ENCODE measurements around the gene MYO18B. TPM values are rescaled to one million over a fixed set of nuclear protein-coding genes. Genes with fewer than 3 reads are reported as not detected.

MYO18B gene
- polyA plus RNA-seq, 1 donor (not counting 4 experiments of a cell fraction or from before 2014, with no cell fraction given), result not detected

DNA sequence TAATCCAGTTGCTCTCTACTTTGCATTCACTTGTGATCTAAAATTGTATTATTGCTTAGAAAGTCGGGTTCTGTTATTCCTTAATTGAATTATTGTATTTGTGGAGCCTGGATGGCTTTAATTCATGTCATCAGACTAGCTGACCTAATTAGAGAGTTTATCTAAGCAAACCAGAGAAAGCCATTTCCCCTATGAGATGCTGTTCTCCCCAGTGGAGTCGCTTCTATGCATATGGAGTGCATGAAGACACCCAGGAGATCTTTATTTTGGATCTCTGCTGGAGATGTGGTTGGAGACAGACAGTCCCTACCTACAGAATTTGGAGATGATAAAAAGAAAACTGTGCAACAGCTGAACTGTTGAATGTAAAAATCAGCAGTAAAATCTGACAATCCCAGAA, 45.2 kb upstream of the MYO18B start:
- Histone ChIP-seq H3K9ac (ENCODE audit: control insufficient read depth, extremely low read depth, insufficient read depth, low read length) (no peak overlapping the region), H2AFZ (ENCODE audit: control insufficient read depth, low read length) (no peak overlapping the region), H3K79me2 (ENCODE audit: control insufficient read depth, insufficient read depth, low read length) (no peaks in the 10 kb centered on the region), H3K27me3 (ENCODE audit: control insufficient read depth, extremely low read depth, insufficient read depth, low read length) (no peaks in the 10 kb centered on the region), H3K9me3 (ENCODE audit: control insufficient read depth, low read depth, low read length) (no peaks in the 10 kb centered on the region), H3K4me3 (ENCODE audit: control insufficient read depth in 2 of 3, extremely low read depth in 1 of 3, insufficient read depth in 2 of 3, low read depth in 1 of 3, low read length in 3 of 3) (no peak overlapping the region), H3K36me3 (ENCODE audit: control insufficient read depth in 2 of 2, extremely low read depth in 1 of 2, insufficient read depth in 2 of 2, low read length in 2 of 2) (peaks cover 0 to 3% of the 10 kb centered on the region in 2 experiments), H3K9me1 (ENCODE audit: control insufficient read depth, extremely low read depth, insufficient read depth, low read length) (no peaks in the 10 kb centered on the region), H3K27ac (ENCODE audit: control insufficient read depth, insufficient read depth, low read length) (no peak overlapping the region), H4K20me1 (ENCODE audit: control insufficient read depth, extremely low read depth, insufficient read depth, low read length) (no peaks in the 10 kb centered on the region), H3K4me2 (ENCODE audit: control insufficient read depth, extremely low read depth, insufficient read depth, low read depth, low read length) (no peak overlapping the region), H3K4me1 (ENCODE audit: control insufficient read depth, extremely low read depth, insufficient read depth, low read length) (no peaks in the 10 kb centered on the region)
- dilution Hi-C loops (cut with MboI; ENCODE audit: extremely low pct_ligation_motif_present, low sequenced_read_pairs), result no loop called here
- no peak for DNase-seq (ENCODE audit: low read depth, low spot score)
- FAIRE-seq, result no peak
- TF ChIP-seq EZH2 (IDR thresholded peaks at IDR 0.05; ENCODE audit: low read length), result no peak
- TF ChIP-seq, protein P1, sequence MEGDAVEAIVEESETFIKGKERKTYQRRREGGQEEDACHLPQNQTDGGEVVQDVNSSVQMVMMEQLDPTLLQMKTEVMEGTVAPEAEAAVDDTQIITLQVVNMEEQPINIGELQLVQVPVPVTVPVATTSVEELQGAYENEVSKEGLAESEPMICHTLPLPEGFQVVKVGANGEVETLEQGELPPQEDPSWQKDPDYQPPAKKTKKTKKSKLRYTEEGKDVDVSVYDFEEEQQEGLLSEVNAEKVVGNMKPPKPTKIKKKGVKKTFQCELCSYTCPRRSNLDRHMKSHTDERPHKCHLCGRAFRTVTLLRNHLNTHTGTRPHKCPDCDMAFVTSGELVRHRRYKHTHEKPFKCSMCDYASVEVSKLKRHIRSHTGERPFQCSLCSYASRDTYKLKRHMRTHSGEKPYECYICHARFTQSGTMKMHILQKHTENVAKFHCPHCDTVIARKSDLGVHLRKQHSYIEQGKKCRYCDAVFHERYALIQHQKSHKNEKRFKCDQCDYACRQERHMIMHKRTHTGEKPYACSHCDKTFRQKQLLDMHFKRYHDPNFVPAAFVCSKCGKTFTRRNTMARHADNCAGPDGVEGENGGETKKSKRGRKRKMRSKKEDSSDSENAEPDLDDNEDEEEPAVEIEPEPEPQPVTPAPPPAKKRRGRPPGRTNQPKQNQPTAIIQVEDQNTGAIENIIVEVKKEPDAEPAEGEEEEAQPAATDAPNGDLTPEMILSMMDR (optimal IDR thresholded peaks at IDR 0.05 in 1 of 3, IDR thresholded peaks at IDR 0.05 in 1 of 3, conservative IDR thresholded peaks at IDR 0.05 in 1 of 3; ENCODE audit: extremely low read depth in 1 of 3, insufficient read depth in 2 of 3, low read length in 3 of 3), result no peak

DNA sequence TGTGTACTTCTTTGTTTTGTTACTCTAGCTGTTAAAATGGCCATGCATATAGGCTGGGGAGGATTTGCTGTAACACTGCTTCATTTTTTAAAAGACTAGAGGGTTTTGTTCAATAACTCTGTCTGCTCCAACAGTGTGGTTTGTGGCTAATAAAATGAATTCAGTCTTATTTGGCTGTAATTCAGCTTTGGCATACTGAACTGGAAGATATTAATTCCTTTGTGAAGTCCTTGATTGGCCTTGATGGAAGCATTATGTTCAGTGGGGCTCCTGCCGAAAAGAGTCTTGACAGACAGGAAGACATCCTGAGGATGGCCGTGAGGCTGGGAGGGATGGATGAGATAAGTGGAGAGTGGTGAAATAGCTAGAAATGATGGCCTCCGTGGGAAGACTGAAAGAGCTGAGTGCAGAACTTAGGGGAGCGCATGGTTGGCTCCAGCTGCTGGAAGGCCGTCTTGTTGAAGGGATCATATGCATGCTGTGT, 44.8 kb upstream of the MYO18B start:
- no peaks in the 10 kb centered on the region for H3K79me2 ChIP-seq (ENCODE audit: control insufficient read depth, insufficient read depth, low read length)
- no peaks in the 10 kb centered on the region for H3K9me1 ChIP-seq (ENCODE audit: control insufficient read depth, extremely low read depth, insufficient read depth, low read length)
- FAIRE-seq (no peak), DNase-seq (ENCODE audit: low read depth, low spot score) (no peak)
- H3K27ac ChIP-seq (ENCODE audit: control insufficient read depth, insufficient read depth, low read length), result no peak overlapping the region
- TF ChIP-seq, protein P1 (optimal IDR thresholded peaks at IDR 0.05 in 1 of 3, IDR thresholded peaks at IDR 0.05 in 1 of 3, conservative IDR thresholded peaks at IDR 0.05 in 1 of 3; ENCODE audit: extremely low read depth in 1 of 3, insufficient read depth in 2 of 3, low read length in 3 of 3), result no peak
- no peak for TF ChIP-seq EZH2 (IDR thresholded peaks at IDR 0.05; ENCODE audit: low read length)
- H4K20me1 ChIP-seq (ENCODE audit: control insufficient read depth, extremely low read depth, insufficient read depth, low read length), result no peaks in the 10 kb centered on the region
- H3K9ac ChIP-seq (ENCODE audit: control insufficient read depth, extremely low read depth, insufficient read depth, low read length), result no peak overlapping the region
- dilution Hi-C loops (cut with MboI; ENCODE audit: extremely low pct_ligation_motif_present, low sequenced_read_pairs), result no loop called here
- H3K4me1 ChIP-seq (ENCODE audit: control insufficient read depth, extremely low read depth, insufficient read depth, low read length), result no peaks in the 10 kb centered on the region
- peaks cover 0 to 3% of the 10 kb centered on the region in 2 experiments for H3K36me3 ChIP-seq (ENCODE audit: control insufficient read depth in 2 of 2, extremely low read depth in 1 of 2, insufficient read depth in 2 of 2, low read length in 2 of 2)
- H3K9me3 ChIP-seq (ENCODE audit: control insufficient read depth, low read depth, low read length), result no peaks in the 10 kb centered on the region
- H3K27me3 ChIP-seq (ENCODE audit: control insufficient read depth, extremely low read depth, insufficient read depth, low read length), result no peaks in the 10 kb centered on the region
- no peak overlapping the region for H3K4me3 ChIP-seq (ENCODE audit: control insufficient read depth in 2 of 3, extremely low read depth in 1 of 3, insufficient read depth in 2 of 3, low read depth in 1 of 3, low read length in 3 of 3)
- no peak overlapping the region for H2AFZ ChIP-seq (ENCODE audit: control insufficient read depth, low read length)
- no peak overlapping the region for H3K4me2 ChIP-seq (ENCODE audit: control insufficient read depth, extremely low read depth, insufficient read depth, low read depth, low read length)

Measured in keratinocyte (primary cell).